Measurements from ENCODE around the gene STEAP1B.

Gene STEAP1B

DNA sequence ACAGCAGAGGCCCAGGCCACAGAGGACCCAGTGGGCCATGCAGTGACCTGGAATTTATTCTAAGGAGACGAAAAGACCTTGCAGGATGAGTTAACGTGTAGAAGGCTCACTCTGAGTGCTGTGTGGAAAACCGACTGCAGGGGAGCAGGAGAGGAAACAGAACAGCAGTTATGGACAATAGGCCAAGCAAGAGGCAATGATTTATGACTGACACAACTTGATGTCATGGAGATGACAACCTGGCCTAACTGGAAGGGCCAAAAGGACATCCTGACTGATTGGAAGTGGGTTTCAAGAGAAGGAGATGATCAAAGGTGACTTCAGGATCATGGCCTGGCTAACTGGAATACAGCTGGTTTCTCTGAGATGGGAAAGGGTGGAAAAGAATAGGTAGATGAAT, 72.9 kb downstream of the STEAP1B start:
- DNase-seq: no peak

DNA sequence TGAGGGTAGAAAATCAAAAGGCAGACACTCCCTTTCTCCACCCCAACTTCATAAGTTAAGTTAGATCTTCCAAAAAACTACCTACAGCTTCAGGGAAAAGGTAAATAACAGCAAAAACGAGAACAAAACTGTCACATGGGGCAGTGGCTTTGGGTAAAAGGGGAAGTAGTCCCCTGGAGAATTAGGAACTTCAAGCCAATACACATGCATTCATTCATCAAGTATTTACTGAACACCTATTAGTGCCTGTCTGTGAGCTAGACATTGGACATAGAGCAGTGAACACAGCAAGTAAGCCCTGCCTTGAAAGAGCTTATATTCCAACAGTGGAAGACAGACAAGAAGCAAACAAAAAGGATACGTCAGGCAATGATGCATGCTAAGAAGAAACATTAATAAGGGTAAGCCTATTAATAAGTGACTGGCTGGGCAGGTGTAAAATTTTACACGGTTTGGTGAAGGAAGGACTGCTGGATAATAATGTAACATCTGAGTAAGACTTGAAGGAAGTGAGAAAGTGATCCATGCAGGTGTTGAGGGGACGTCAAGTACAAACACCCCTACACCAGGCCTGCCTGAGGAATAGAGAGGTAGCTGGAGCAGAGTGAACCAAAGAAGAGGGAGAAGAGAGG, 73.4 kb downstream of the STEAP1B start:
- DNase-seq: no peak

DNA sequence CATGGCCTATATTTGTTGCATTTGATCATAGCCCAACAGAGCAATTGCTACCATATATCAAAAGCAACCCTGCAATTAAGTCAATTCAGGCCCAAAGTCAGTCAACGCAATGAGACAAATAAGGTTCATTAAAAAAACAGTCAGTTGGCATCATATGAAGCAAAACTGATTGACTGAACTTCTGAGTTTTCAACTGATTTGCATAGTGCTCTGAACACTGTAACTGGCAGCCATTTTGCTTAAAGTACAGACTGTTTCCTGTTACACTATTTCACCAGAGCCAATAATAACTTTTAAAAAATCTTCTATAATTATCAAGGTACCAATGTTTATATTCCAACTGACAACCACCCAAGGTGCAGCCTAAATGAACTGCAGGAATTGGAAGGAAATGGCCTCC, 74.6 kb downstream of the STEAP1B start:
- DNase-seq: no peak

DNA sequence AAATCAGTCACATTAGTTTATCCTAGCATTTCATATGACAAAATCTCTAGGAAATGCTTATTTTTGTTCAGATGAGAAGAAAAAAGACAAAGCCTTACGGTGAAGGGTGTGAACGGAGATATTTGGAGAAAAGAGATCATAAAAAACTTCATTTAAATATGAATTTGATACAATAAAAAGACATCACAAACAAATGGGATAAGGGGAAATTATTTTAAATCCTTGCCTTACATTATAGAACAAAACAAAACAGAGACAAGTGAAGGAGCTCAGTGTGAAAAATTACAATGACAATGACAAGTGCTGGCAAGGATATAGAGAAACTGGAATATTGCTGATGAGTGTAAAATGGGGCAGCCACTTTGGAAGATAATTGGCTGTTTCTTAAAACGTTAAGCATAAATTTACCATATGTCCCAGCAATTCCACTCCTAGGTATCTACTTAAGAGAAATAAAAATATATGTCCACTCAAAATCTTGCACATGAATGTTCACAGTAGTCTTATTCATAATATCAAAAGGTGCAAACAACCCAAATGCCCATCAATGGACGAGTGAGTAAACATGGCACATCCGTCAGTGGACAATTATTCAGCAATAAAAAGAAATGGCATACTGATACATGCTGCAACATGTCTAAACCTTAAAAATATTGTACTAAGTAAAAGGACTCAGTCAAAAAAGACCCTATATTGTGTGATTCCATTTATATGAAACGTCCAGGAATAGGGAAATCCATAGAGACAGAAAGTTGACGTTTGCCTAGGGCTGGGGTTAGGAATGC, 77.0 kb downstream of the STEAP1B start:
- DNase-seq: no peak

DNA sequence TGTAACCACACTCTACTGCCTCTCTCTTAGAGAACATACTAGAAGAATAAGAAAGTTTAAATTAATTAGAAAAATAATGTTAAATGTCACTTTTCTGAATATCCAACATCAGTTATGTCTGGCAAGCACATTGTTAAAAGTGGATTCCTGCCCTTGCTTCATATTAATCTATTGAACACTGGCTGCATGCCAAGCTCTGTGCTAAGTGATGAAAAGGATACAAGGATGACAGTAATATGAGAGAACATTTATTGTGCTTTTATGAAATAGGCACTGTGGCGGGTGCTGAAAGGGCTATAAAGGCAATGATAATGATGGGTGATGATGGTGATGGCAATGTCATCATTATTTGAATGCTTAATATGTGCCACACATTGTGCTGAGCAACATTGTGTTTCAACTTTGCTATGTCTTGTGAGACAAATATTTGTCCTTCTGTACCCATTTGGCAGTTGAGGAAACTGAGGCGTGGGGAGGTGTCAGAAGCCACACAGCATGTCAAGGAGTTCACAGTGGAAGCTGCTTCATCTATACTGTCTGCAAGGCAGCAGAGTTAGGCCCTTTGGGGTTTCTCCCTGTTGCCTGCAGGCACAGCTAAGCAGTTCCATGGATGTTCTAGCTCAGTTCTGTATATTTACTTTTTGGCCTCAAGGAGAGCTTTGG, 78.9 kb downstream of the STEAP1B start:
- DNase-seq: no peak

DNA sequence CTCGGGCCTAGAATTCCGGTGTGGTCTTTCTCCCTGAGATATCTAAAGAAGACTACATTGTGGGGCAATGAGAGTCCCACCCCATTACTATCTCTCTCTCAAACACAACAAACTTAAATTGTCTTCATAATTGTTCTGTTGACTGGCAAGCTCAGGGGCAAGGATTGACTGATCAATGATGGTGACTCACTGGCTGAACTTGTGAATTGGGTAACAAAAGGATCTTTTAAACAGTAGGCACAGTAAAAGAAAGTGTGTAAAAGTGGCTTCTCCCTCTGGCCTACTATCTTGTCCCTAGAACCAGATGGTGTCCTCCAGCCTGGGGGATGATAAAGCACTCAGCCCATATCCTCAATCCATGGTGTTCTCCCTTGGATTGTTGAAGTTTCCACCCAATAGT, 80.0 kb downstream of the STEAP1B start:
- DNase-seq: no peak

DNA sequence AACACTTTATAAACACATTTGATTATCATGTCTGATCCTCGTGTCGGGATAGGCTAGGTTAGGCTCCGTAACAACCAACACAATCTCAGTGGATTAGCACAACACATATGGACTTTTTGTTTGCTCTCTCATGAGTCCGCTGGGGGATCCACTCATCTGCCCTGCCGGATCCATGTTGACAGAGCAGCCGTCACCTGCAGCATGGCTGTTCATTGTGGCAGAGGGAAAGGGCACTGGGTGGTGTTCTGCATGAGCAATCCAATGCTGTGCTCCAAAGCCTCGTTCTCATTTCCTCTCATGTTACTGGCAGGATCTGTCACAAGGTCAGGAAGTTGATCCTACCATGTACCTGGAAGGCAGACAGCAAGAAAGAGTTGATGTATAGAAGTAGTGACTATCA, 80.5 kb downstream of the STEAP1B start:
- DNase-seq: no peak

DNA sequence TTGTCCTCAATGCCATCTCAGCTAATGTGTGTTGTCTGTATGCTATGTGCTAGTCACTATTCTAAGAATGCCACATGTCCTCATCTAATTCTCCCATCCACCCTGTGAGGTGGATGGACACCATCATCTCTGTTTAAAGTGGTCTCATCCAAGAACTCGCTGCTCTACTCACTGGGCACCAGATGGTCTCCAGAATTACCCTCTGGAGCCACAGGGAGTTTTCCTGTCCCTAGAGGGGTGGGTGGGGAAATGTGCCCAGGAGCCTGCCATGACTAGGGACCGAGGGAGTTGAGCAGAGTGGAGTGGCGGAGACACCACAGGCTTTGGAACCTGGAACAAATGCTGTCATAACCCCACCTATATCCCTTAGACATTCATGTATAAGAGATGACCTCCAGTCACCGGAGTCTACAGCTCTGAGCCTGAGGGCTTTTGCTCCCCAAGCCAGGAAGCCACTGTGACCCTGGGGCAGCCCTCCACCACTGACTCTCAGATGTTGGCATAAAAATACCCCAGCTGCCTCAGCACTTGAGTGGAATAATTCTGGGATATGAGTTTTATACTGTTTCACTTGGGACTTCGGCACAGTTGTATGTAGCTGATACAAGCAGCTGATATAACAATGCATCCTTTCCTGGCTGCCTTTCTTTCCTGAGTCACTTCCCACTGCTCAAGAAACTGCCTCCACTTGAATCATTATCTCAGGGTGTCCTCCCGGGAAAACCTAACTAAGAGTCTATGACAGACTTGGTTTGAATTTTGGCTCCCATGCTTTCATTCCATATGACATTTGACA, 81.5 kb downstream of the STEAP1B start:
- no peak for DNase-seq

DNA sequence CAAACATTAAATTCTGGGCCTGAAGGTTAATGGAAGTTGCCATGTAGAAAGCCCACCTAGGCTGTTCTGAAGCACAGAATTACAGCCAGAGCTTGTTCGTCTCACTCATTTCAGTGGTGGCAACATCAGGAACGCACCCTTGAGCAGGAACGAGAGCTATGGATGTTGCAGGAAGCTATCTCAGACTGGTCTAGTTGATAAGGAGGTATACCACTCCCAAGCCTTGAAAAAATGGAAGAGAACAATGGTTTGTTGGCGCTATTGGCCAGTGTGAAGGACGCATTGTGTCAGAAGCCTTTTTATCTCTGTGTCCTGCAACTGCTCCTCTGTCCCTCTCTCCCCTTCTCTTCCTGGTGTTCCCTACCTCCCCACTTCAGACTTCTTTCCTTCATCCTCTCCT, 82.1 kb downstream of the STEAP1B start:
- no peak for DNase-seq

DNA sequence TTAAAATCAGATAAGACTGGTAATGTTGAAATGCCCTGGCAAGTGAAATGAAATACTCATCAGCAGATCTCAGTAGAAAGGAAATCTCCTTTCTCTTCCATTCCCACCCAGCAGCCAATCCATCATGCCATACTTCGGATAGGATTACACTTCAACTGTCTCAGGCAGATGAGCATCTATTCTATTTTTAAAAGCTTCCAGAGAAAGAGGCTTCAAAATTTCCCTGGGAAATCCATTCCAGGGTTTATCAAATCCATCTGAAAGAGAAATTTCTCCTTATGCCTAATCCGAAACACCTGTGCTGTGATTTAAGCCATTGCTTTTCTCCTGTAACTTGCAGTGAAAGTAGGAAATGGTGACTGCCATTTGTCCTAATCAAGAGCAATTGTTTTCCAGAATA, 82.6 kb downstream of the STEAP1B start:
- DNase-seq: no peak

DNA sequence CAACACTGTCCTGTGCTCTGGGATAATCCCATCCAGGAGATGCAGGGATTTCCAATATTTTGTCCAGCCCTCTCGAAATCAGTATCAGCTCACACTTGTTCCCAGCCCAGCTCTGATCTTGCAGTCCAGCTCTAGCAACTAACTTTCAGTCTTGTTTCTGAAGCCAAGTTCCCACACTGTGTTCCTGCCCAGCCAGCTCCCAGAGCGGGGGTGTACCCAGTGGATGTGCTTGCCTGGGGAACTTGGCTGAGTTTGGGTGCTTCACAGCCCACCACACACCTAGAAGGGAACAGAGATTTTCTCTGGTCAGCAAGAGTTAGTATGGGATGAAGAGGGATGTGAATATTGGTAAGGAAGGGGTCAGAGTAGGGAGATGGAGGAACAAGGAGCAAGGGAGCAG, 85.6 kb downstream of the STEAP1B start:
- no peak for DNase-seq

DNA sequence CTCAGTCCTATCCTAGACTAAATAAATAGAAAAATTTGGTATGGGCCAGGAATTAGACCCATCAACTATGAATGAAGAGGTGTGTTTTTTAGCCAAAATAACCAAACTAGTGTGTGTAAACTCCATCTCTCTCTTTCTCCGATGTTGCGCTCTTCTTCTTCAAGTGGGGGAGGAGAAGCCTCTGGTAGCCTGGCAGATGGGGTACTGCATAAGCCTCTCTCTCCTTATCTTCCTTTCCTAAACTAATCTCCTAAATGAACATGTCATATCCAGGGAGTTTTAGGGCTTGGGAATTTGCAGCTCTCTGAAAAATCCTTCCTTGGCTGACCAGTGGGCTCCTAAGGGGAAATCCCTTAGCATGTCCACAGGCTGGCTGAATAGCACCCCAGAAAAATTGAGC, 86.8 kb downstream of the STEAP1B start:
- DNase-seq: no peak

DNA sequence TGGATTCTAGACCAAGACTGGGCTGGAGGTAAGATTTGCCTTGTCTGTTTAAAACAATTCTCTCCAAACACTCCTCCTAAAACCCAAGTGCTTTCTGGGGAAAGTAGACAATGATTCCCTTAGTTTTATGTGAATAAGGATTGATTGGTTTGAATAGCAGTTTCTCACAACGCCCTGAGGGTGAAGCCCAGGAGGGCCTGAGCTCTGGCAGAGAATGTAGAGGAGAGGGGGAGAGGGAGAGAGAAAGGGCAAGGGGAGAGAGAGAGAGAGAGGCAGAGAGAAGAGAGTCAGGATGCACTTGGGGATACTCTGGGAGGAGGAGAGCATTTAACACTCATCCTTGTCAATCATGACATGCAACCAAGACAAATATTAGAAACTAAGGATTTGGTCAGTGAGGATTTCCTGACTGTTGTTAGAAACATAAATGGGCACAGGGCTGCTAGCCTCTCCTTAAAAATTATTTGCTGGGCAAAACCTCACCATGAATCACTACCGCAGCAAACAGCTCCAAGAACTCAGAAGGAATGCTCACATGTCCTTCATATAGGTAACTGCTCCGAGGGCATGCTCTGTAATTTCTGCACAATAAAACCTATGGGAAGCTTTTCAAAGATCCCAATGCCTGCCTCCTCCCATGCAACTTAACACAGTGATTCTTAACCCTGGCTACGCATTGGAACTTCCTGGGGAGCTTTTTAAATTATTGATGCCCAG, 87.9 kb downstream of the STEAP1B start:
- no peak for DNase-seq

DNA sequence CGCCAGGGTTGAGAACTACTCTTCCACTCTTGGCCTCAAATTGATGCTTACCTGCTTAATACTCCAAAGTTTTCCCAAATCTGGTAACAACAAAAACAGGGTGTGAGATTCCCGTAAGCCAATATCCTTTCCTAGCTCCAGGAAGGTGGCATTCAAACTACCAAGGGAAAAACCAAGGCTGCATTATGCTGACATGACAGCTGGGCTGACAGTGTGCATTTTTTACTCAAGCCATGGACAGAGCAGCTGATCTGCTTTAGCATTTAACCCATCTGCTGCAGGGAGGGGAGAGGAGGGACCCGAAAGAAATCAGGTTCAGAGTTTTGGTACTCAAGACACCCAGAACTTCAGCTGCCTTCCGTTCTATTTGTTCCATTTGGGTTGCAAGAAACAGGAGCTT, 93.3 kb downstream of the STEAP1B start:
- DNase-seq: no peak

DNA sequence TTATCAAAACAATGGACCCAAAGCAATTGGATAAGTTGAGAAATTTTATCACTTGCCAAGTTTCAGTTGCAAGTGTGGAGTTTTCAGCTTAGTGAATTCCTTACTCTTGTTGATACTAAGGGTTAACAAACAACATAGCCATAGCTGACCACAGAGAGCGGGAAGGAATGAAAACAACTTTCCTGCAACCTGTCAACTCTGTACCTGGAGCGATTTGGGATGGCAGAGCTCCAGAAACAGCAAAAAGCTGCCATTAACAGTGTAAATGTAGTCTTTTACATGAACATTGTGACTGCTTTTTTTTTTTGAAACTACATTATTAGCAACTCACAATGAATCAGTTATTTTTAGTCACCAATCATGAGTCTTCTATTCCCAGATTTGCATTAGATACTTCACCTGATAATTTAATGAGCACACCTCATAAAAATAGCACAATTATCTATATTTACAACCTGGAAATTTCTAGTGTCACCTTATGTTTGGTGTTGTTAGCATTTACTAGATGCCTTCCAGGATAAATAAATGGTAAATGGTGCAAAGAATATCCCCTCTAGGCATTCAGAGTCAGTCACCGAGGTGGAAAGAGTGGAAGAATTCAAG, 95.5 kb downstream of the STEAP1B start:
- DNase-seq: no peak

DNA sequence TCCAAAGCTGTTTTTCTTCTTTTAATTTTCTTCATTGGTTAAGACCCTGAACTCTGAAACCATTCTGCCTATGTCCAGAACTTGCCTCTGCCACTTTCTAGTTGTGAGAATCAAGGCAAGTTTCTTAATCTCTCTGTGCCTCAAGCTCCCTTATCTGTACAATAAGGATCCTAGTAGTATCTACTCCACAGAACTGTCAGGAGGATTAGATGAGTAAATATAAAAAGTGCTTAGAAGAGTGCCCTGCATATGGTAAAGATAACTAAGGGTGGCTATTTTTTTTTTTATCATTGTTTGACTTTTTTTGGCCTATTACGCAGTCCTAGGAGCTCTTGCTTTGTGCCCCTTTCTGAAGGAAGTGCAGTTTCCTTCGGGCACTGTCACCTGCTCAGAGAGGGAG, 96.6 kb downstream of the STEAP1B start:
- no peak for DNase-seq

DNA sequence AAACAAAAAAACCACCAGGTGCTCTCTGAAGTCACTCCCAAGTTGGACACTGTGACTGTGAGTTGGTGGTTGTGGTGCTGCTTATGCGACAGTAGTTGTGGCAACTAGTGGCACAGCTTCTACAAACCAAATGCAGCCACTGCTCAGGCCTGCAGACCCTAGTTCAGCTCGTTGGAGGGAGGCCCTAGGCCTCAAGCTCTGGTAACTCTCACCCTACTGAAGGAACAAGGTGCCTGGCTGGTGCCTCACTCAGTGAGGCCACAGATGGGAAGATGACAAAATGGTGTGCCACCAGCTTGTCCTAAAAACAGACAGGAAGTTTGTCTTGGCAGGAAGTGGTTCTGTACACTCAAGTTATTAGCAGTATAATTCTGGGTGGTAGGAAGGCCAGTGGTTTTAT, 97.7 kb downstream of the STEAP1B start:
- DNase-seq: no peak

DNA sequence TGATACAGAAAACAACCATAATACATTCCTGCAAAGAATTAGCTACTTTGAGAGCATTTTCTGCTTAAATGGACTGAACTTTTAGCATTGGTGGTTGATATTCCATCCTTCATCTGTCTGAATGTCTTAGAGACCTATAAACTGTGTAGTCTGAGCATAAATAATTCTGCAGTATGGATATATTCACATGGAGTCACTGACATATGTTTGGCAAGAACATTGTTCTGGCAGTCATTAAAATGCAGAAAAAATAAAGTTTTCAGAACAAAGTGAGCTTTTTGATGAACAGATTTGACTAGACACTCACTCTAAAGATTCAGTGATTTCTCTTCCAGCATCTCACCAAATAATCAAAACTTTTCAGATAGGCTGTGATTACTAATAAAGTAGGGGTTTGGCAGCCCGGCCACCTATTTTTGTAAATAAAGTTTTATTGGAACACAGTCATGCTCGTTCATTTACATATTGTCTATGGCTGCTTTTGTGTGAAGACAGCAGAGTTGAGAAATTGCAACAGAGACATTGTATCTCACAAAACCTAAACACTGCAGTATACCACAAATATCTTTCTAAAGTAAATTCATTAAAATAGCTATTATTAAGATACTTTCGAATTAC, 98.9 kb downstream of the STEAP1B start:
- no peak for DNase-seq

DNA sequence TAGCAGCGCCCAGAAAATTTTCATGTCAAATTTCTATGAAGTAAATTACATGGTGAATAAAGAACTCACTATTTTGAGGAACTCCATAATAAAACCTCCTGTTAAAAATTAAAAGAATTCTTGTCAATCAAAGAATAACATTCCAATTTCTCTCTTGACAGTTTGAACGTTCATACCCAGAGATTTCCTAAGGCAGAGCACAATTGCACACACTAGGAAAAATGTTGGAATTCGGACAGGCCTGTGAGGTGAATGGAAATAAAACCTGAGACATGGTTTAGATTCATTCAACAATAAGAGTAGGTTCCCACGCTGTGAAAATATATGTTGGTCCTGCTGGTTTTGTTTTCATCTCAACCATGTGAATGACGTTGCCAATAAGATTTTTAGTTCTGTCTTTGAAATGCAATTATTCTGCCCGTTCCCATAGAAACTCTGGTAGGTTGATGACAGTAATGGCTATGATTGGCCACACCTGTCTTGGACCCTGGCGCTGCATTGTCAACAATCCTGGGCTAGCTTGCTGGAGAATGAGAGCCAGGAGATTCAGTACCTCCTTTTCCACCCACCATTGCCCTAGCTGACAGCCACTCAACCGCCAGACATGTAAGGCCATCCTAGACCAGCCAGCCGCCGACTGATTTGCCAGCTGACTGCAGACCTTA, 99.7 kb downstream of the STEAP1B start:
- DNase-seq: no peak

DNA sequence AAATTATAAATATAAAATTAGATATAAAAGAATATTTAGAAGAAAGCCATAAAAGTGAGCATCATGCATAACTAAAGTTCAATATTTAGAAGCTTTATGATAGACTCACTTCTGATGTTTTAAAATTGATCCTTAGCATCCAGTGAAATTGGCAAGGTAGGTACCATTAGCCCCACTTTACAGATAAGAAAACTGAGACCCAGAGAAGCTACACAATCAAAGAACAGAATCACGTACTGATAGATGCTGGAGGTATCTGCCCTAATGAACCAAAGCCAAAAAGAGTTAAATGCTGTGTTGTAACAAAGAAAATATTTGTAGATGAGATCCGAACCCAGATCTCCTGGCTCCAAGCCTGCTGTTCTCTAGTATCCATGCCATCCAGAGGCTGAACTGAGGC, 100.4 kb downstream of the STEAP1B start:
- DNase-seq: no peak

DNA sequence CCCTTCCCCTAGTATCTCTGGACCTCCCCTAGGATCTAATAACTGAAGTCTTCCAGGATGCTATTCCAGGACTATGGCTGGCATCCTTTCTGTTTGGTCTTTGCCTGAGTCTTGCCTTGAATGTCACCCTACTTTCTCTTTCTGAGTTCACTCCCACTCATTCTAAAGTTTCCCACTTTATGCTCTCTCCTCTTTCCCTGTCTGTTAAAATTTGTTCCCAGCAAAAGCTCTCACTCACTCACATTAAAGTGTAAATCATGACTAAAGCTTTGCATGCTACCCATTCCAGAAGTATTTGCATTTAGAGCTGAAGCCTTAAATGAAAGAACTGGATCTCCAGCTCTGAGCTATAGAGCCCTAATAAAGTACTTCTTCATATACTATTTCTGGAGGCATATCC, 100.9 kb downstream of the STEAP1B start:
- no peak for DNase-seq
